IPS-18c (cell line): ENCODE results near the gene KSR2.
"Not testable (repeated sequence)": the region's sequence is repeated elsewhere in the genome, so short reads cannot be mapped to it uniquely, and the experiment has no call there.

ENCODE experiments used
- H3K4me3 ChIP-seq: 2 replicates; pipeline ENCODE4 v1.7.0; 2013; ENCODE audit warnings: low read depth, mild to moderate bottlenecking, low read length, moderate library complexity; ENCODE audit not compliant: insufficient read depth
- H3K9me3 ChIP-seq: one replicate; pipeline ENCODE4 v1.6.1; 2013; ENCODE audit warnings: mild to moderate bottlenecking, low read length, moderate library complexity; ENCODE audit not compliant: control insufficient read depth, insufficient read depth

Gene KSR2

DNA sequence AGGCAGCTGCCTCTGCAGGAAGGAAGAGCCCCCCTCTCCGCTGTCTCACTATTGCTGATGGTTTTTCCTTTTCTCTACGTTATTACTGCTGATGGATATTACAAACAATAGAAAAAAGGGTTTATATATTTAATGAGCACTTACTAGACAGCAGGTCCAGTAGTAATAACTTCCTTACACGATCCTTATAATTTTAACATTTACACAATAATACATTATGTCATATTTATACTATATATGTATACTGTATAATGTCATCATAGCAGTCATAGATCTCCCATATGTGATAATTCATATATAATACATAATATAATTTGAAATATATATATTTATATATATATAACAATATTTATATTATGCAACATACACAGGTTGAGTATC lies 92.4 kb downstream of the KSR2 start:
- H3K9me3 ChIP-seq: no peaks in the 10 kb centered on the region
- H3K4me3 ChIP-seq: peak overlapping the region; percentile 17; the same call in 1 of the 2 replicates

DNA sequence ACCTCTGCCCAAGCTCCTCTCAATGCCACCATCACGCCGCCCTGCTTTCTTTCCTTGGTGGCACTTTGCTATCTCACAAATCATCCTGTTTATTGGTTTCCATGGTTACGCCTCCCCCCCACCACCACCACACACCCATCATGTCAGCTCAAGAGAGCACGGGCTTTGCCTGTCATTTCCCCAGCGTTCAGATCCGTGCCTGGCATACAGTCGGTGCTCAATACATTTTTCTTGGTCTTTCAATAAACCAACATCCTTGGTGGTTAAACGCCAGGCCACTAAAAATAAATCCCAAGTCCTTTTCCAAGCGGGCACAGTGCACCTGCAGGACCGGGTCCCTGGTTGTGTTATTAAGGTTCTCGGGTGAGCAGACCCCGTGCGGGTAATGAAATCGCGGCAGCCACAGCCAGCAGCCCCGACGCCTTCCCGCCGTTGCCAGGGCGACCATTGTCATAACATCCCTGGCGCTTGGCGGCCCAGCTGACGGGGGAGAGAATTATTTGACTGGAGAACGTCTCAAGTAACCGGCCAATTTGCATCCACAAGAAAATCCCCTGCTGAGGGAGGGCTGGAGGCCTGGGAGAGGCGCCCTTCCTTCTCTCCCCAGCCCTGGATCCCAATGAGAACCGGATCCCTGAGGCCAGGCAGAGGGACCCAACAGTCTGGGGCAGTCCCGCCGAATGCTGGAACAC lies 92.9 kb downstream of the KSR2 start:
- H3K9me3 ChIP-seq: no peaks in the 10 kb centered on the region
- peak overlapping the region; percentile 17; the same call in 1 of the 2 replicates for H3K4me3 ChIP-seq

DNA sequence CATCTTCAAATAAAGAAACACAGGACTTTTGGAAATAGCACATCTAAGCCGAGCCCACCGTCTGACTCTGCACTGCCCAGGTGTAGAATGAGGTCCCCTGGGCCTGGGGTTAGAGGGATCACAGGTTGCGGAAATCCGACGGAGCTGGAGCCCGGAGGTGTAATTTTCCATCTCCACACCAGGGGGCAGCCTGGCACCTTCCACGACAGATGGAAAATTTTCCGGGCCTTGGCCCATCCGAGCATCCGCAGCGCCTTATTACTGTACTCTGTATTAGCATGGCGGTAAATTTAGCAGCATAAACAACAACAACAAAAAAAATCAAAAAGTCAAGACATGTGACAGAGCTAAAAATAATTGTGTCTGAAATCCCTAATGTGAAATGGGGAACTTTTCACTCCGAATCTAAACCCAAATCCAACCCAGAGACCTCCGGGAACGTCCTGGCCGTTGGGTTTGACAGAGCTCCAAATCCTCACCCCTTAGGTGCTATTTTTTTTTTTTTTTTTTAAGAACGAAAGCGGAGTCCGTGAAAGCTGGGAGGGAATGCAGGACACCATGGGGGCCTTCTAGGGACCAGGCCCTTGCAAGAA lies 93.9 kb downstream of the KSR2 start:
- H3K9me3 ChIP-seq: no peaks in the 10 kb centered on the region
- H3K4me3 ChIP-seq: no peak overlapping the region

DNA sequence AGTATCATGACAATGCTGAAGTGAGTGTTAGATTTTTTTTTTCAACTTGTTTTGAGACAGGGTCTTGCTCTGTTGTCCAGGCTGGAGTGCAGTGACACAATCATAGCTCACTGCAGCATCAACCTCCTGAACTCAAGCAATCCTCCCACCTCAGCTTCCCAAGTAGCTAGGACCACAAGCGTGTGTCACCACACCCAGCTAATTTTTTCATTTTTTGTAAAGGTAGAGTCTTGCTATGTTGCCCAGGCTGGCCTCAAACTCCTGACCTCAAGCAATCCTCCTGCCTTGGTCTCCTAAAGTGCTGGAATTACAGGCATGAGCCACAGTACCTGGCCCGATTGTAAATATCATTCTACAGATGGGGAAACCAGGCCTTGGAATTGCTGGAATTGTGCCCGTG lies 94.6 kb downstream of the KSR2 start:
- H3K9me3 ChIP-seq, H3K4me3 ChIP-seq: not testable (repeated sequence)

DNA sequence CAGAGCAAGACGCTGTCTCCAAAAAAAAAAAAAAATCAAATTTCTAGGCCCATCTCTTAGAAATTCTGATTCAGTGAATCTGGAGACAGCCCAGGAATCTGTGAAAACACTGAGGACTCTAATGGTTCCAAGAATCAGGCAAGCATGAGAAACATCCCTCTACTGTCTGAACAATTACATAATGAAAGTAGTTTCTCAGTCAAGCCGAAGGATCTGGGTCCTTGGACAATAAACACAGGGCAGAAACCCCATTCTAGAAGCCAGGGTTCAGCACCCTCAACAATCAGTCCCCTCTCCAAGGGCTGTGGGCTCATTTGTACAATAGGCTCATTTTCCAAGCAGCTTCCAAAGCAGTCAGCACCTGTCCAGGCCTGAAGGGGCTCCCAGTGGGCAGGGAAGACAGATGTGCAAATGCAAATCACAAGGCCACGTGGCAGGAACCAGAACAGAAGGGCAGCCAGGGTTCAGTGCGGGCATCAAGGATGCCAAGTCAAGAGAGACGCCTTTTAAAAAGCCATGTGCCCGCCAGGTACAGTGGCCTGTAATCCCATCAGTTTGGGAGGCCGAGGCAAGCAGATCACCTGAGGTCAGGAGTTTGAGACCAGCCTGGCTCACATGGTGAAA lies 96.1 kb downstream of the KSR2 start:
- Histone ChIP-seq H3K9me3 (peaks cover 2% of the 10 kb centered on the region), H3K4me3 (no peak overlapping the region)

DNA sequence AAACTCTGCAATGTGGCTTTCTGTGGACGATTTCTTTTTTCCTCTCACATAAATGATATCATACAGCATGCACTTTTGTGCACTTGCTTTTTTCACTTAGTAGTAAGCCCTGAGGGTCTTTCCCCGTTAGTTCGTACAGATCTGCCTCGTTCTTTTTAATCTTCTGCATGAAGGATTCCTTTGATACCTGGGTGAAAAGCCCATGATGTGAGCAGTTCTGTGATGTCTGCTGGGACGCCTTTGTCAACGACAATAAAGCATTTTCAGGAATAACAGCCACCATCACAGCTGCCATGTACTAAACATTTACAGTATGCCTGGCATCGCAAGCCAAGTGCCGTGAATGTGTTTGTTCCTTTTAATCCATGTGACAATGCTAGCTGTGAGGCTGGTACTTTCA lies 99.2 kb downstream of the KSR2 start:
- peaks cover 4% of the 10 kb centered on the region for H3K9me3 ChIP-seq
- no peak overlapping the region for H3K4me3 ChIP-seq

DNA sequence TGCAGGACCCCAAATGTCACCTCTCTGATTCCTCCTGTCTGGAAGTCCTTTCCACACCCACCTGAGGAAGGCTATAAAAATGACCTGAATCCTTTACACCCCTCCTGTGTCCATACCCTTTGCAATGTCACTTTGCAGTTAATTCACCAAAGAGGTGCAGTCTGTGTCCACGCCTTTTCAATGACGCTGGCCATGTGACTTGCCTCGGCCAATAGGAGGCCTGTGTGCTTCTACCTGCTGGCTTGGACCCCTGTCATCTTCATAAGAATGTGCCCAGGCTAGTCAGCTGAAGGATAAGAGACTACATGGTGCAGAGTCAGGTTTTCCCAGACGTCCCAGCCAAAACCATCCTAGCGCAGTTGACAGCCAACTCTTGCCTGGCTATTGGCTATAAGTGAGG lies 101.4 kb downstream of the KSR2 start:
- H3K4me3 ChIP-seq: no peak overlapping the region
- peaks cover 4% of the 10 kb centered on the region for H3K9me3 ChIP-seq

DNA sequence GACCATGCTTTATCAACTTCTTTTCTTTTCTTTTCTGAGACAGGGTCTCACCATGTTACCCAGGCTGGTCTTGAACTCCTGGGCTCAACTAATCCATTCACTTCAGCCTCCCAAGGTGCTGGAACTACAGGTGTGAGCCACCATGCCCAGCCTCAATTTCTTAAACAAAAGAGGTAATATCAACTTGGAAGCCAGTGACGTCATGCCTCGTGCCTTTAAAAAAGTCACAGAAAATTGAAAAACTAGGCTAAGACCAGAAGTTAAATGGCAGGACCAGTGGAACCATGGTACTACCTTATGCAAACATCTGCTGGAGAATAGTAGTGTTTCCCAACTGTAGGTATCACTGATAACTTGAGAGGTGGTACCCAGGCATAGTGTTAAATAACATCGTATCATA lies 103.3 kb downstream of the KSR2 start:
- Histone ChIP-seq H3K9me3 (peaks cover 4% of the 10 kb centered on the region), H3K4me3 (no peak overlapping the region)

DNA sequence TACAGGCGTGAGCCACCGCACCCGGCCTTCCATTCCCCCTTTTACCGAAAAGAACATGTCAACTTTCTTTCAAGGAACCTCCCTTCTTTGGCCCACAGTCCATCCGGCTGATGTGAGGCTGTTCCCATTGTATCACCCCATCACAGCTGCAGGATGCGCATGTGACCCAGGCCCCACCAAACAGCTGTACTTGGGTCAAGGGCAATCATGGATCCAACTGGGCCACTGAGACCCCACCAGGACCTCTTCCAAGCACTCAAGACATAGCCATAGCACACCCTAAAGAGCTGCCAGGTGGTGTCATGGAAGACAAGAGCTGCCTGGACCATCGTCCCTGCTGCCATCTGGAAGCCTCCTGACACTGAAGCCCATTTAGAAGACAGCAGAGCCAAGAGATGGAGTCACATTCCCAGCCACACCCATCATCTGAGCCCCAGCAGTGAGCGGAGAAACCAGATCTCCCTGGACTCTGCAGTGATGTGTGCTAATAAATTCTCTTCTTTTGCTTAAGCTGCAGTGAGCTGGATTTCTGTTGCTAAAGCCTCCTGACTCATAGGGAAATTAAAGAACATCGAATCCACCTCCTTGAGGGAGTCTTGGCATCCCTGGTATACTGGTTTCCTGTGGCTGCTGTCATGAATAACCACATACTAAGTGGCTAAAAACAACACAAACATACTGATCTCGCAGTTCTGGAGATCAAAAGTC lies 105.6 kb downstream of the KSR2 start:
- Histone ChIP-seq H3K4me3 (no peak overlapping the region), H3K9me3 (peaks cover 2% of the 10 kb centered on the region)

DNA sequence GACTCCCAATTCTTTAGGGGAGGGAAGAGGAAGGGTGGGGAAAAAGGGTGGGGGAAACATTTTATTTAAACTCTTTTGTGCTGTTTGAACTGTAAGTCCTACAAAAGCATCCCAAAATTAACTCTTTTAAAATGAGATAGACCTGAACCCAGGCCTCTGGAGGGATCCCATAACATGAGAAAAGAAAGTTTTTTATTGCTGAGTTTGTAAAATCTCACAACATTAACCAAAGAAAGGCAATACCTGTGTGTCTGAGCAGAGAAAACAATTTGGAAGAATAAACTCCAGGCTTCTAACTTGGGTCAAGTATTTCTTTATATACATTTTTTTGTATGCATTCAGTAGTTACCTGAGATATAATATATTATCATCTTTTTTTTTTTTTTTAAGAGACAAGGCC lies 107.1 kb downstream of the KSR2 start:
- H3K4me3 ChIP-seq: no peak overlapping the region
- H3K9me3 ChIP-seq: no peaks in the 10 kb centered on the region

DNA sequence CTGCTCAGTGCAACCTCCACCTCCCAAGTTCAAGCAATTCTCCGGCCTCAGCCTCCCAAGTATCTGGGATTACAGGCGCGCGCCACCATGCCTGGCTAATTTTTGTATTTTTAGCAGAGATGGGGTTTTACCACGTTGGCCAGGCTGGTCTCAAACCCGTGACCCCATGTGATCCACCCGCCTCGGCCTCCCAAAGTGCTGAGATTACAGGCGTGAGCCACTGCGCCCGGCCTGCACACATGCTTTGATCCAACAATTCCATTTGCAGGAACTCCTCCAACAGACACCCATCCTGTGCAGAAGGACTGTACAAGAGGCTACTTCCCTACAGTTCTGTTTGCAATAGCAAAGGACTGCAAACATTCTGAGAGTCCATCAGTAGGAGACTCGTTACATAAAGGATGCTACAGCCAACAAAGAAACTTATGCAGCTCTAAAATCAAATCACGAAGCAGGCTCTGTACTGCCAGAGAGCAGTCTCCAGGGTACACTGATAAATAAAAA lies 108.0 kb downstream of the KSR2 start:
- H3K9me3 ChIP-seq, H3K4me3 ChIP-seq: not testable (repeated sequence)

DNA sequence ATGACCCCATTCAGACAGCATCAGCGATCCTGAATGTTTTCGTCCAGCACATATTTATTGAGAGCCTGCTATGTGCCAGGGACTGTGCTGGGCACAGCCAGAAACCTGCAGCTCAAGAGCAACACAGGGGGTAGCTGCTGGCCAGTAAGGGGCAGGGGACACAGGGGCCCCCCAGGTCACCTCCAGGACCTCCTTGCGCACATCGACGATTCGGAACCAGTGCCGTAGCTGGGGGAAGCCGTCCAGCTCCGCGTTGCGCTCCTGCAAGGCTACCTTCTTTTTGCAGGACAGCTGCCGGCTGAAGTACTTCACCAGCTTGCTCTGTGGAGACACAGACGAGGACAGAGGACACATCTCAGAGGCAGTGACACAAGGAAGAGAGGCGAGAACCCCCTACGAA lies 108.7 kb downstream of the KSR2 start:
- Histone ChIP-seq H3K4me3 (no peak overlapping the region), H3K9me3 (no peaks in the 10 kb centered on the region)

DNA sequence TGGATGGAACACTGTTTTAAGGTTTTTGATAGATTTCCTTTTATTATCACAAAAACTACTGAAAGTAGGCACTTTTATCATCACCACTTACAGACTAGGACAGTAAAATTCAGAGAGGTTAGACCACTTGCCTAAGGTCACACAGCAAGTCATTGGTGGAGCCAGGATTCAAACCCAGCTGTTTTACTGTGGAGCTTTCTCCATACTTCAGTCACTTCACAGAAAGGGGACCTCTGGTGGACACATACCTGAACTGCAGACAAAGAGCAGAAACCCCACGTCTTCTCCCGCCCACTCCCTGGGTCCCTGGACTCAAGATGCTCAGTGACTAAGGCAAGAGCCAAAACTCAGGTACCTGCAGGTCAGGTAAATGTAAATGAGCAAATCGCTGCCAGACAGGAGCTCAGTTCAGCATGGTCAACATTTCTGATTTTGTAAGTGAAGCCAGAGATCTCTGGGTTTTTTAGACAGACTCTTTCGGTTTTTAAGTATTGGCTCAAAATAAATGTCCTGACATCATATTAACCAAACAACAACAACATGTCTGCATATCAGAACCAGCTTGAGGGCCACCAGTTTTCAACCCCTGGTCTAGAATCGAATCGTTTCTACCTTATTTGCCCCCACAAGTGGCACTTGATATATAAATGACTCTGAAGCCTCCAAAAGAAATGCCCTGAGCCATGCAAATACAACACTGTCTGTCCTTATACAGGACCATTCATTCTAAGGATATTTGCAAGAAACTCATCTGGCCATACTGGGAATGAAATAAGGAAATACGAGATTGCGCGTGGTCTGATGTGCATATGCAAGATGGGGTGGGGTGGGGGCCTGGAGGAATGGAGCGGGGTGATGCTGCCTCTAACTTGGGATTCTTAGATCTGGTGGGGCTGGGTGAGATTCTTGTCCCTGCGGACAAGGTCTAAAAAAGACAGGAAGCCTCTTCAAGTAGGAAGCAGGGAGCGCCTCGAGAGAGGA lies 110.9 kb downstream of the KSR2 start:
- no peaks in the 10 kb centered on the region for H3K9me3 ChIP-seq
- H3K4me3 ChIP-seq: no peak overlapping the region

DNA sequence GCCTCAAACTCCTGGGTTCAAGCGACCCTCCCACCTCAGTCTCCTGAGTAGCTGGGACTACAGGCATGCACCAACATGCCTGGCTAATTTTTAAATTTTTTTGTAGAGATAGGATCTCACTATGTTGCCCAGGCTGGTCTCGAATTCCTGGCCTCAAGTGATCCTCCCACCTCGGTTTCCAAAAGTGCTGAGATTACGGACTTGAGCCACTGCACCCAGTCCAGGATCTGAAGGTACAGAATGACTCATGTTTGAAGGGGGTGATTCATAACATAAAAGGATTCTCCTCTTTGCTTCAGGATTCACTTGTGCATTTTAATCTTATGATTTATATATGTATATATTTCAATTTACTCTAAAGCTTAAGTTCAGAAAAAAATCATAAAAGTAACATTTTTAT lies 111.7 kb downstream of the KSR2 start:
- H3K9me3 ChIP-seq, H3K4me3 ChIP-seq: not testable (repeated sequence)

DNA sequence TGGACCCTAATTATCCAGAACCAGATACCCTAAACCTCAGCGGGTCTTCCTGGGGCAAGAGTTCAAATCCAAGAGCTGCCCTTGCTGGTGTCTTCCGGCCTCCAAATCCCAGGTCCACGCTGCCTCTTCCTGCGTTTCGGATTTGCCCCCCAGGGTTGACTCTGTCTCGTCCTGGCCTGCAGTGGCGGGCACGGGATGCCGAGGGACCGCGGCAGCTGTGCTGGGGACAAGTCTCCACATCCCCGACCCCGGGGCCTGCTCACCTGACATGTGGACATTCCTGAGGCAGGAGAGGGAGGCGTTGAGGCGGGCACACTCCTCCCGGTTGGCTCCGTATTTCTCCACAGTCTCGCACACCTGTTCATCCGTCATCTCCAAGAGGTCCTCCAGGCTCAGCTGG lies 113.6 kb downstream of the KSR2 start:
- Histone ChIP-seq H3K4me3 (no peak overlapping the region), H3K9me3 (no peaks in the 10 kb centered on the region)

DNA sequence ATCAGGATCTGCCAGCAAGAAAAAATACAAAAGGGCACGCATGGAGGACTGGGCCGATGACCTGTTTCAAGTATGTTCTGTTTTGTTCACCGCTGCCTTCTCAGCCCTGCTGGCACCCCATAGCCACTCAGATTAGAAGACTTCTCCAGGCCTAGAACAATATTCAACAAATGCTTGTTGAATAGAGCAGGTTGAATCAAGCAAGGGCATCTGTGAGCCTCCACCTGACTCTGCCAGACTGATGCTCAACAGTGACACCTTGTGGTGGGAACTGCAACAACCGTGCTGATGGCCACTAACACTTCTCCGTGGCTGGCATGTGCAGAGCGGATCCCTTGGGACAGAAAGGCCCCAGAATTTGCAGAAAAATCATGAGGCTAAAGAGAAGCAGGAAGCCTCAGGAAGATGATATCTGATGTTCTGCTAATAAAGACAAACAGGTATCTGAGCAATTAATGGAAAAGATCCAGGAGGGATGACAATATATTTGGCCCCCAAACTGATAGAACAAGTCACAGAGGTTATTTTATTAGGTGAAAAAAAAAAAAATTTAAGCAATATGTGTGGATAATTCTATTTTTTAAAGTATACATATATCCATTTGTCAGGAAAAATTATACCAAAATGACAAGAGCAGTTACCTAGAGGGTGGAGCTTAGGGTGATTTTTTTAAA lies 114.3 kb downstream of the KSR2 start:
- H3K9me3 ChIP-seq: no peaks in the 10 kb centered on the region

More for the DNA sequence above, 114.3 kb downstream of the KSR2 start:
- H3K4me3 ChIP-seq: no peak overlapping the region
